Measurements from ENCODE around the gene GRID2. TPM values are rescaled to one million over a fixed set of nuclear protein-coding genes. Genes with fewer than 3 reads are reported as not detected.

GRID2 gene
- total RNA-seq, 1 experiment from 2014 or later: 2.2 TPM

DNA sequence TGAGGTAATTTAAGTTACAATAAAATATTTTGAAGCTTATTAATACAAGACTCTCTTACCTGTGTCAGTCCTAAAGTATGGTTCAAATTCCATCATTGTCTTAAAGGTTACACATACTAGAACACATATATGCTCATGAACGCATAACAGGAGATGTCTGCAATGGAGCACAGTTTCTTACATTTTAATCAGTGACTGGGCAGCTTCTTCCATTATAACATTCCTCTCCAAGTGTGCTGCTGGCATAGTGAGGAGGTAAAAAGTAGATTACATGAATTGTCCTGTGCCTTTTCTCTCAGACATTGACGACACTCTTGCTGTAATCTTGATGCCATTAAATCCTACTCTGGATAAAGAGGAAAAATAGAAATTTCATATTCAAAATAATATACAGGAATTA, 40.8 kb upstream of the GRID2 start:
- ChIA-PET CTCF (no interaction called here), POLR2A (ENCODE audit: unreplicated experiment) (no interaction called here)
- ATAC-seq: no peak
- no peak for TF ChIP-seq EZH2phosphoT487 (IDR thresholded peaks at IDR 0.05; ENCODE audit: borderline replicate concordance, low read length)
- TF ChIP-seq EZH2 (IDR thresholded peaks at IDR 0.05; ENCODE audit: low read length, unreplicated experiment): no peak
- TF ChIP-seq, protein P1, sequence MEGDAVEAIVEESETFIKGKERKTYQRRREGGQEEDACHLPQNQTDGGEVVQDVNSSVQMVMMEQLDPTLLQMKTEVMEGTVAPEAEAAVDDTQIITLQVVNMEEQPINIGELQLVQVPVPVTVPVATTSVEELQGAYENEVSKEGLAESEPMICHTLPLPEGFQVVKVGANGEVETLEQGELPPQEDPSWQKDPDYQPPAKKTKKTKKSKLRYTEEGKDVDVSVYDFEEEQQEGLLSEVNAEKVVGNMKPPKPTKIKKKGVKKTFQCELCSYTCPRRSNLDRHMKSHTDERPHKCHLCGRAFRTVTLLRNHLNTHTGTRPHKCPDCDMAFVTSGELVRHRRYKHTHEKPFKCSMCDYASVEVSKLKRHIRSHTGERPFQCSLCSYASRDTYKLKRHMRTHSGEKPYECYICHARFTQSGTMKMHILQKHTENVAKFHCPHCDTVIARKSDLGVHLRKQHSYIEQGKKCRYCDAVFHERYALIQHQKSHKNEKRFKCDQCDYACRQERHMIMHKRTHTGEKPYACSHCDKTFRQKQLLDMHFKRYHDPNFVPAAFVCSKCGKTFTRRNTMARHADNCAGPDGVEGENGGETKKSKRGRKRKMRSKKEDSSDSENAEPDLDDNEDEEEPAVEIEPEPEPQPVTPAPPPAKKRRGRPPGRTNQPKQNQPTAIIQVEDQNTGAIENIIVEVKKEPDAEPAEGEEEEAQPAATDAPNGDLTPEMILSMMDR (conservative IDR thresholded peaks at IDR 0.05; ENCODE audit: low read depth, low read length): no peak
- no peak overlapping the region for H2AFZ ChIP-seq (ENCODE audit: low read length)
- H3K9me2 ChIP-seq (replicated peaks; ENCODE audit: low read length): no peaks in the 10 kb centered on the region
- no peak overlapping the region for H3K9ac ChIP-seq (ENCODE audit: low read length)
- no peaks in the 10 kb centered on the region for H3K79me2 ChIP-seq (ENCODE audit: low read length)
- H3K27me3 ChIP-seq (ENCODE audit: low read length): no peaks in the 10 kb centered on the region
- BruUV-seq (replicated peaks): no TSS peak
- intact Hi-C loops (cut with micrococcal nuclease): no loop called here
- H3K4me2 ChIP-seq (ENCODE audit: low read length): no peak overlapping the region
- no peaks in the 10 kb centered on the region for H3K36me3 ChIP-seq (ENCODE audit: low read depth, low read length)
- H3F3A ChIP-seq (ENCODE audit: low read length, unreplicated experiment): no peaks in the 10 kb centered on the region
- H3K4me1 ChIP-seq (ENCODE audit: insufficient read depth, low read length): peaks cover 7% of the 10 kb centered on the region
- no peaks in the 10 kb centered on the region for H3K9me3 ChIP-seq (ENCODE audit: low read length)
- no peaks in the 10 kb centered on the region for H4K20me1 ChIP-seq (ENCODE audit: low read length)
- DNase-seq: no peak
- no peak overlapping the region for H3K4me3 ChIP-seq (ENCODE audit: low read length)
- H3K27ac ChIP-seq (ENCODE audit: low read length): no peak overlapping the region

DNA sequence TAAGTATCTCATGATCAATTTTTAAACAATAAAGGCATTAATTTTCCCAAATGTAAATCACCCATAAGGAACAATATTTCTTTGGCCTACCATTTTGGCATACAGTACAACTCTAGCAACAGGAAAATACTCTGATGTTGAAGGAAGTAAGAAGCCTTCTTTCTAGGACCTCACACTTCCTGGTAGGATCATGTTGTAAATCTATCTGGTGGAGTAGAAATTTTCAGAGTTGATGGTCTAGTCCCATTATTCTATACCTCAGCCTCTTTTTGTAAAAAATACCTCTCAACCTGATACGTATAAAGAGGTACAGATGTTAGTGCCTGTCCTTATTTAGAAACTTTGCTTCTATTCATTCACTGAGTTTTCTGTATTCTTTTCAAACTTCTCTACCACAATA, 40.2 kb upstream of the GRID2 start:
- Histone ChIP-seq H3F3A (ENCODE audit: low read length, unreplicated experiment) (no peaks in the 10 kb centered on the region), H2AFZ (ENCODE audit: low read length) (no peak overlapping the region), H3K4me3 (ENCODE audit: low read length) (no peak overlapping the region), H3K9me3 (ENCODE audit: low read length) (no peaks in the 10 kb centered on the region), H3K4me1 (ENCODE audit: insufficient read depth, low read length) (peaks cover 7% of the 10 kb centered on the region), H3K4me2 (ENCODE audit: low read length) (no peak overlapping the region), H3K27me3 (ENCODE audit: low read length) (no peaks in the 10 kb centered on the region), H3K79me2 (ENCODE audit: low read length) (no peaks in the 10 kb centered on the region), H3K9ac (ENCODE audit: low read length) (no peak overlapping the region), H3K27ac (ENCODE audit: low read length) (no peak overlapping the region), H3K9me2 (replicated peaks; ENCODE audit: low read length) (no peaks in the 10 kb centered on the region), H4K20me1 (ENCODE audit: low read length) (no peaks in the 10 kb centered on the region), H3K36me3 (ENCODE audit: low read depth, low read length) (no peaks in the 10 kb centered on the region)
- POLR2A ChIA-PET (ENCODE audit: unreplicated experiment): no interaction called here
- no TSS peak for BruUV-seq (replicated peaks)
- no peak for TF ChIP-seq EZH2phosphoT487 (IDR thresholded peaks at IDR 0.05; ENCODE audit: borderline replicate concordance, low read length)
- no peak for TF ChIP-seq EZH2 (IDR thresholded peaks at IDR 0.05; ENCODE audit: low read length, unreplicated experiment)
- TF ChIP-seq, protein P1 (conservative IDR thresholded peaks at IDR 0.05; ENCODE audit: low read depth, low read length): no peak
- intact Hi-C loops (cut with micrococcal nuclease): no loop called here
- CTCF ChIA-PET: interaction anchor here (0.7 kb wide), 1 partner anchor 936 kb away, joined by 3 read pairs; no protein-coding TSS in a partner anchor
- ATAC-seq (no peak), DNase-seq (no peak)

GRCh38 chr4:92264163-92264562, 39.6 kb upstream of the GRID2 start:
- Histone ChIP-seq H3K9me3 (ENCODE audit: low read length) (no peaks in the 10 kb centered on the region), H4K20me1 (ENCODE audit: low read length) (no peaks in the 10 kb centered on the region), H2AFZ (ENCODE audit: low read length) (no peak overlapping the region), H3K9ac (ENCODE audit: low read length) (no peak overlapping the region), H3F3A (ENCODE audit: low read length, unreplicated experiment) (no peaks in the 10 kb centered on the region), H3K4me2 (ENCODE audit: low read length) (no peak overlapping the region), H3K27ac (ENCODE audit: low read length) (no peak overlapping the region), H3K27me3 (ENCODE audit: low read length) (no peaks in the 10 kb centered on the region), H3K9me2 (replicated peaks; ENCODE audit: low read length) (no peaks in the 10 kb centered on the region), H3K4me3 (ENCODE audit: low read length) (no peak overlapping the region), H3K4me1 (ENCODE audit: insufficient read depth, low read length) (peaks cover 7% of the 10 kb centered on the region), H3K36me3 (ENCODE audit: low read depth, low read length) (no peaks in the 10 kb centered on the region), H3K79me2 (ENCODE audit: low read length) (no peaks in the 10 kb centered on the region)
- no TSS peak for BruUV-seq (replicated peaks)
- ChIA-PET CTCF (interaction anchor here (0.7 kb wide), 1 partner anchor 936 kb away, joined by 3 read pairs; no protein-coding TSS in a partner anchor), POLR2A (ENCODE audit: unreplicated experiment) (no interaction called here)
- ATAC-seq: no peak
- intact Hi-C loops (cut with micrococcal nuclease): no loop called here
- no peak for TF ChIP-seq EZH2phosphoT487 (IDR thresholded peaks at IDR 0.05; ENCODE audit: borderline replicate concordance, low read length)
- TF ChIP-seq, protein P1 (conservative IDR thresholded peaks at IDR 0.05; ENCODE audit: low read depth, low read length): no peak
- no peak for TF ChIP-seq EZH2 (IDR thresholded peaks at IDR 0.05; ENCODE audit: low read length, unreplicated experiment)
- no peak for DNase-seq
